B cell (primary cell): Measurements from ENCODE around the gene SCP2. TPM values are rescaled to one million over a fixed set of nuclear protein-coding genes. Genes with fewer than 3 reads are reported as not detected.

ENCODE experiments used
- ATAC-seq: fragments of 200-7000 bp; cut with Tn5 transposase; one replicate; pipeline ENCODE4 v1.10.0; 2021; ENCODE audit warnings: low read depth, mild to moderate bottlenecking, moderate number of reproducible peaks, moderate library complexity
- CTCF ChIA-PET: fragments of 350-600 bp; sonication (Branson Sonifier 250); formaldehyde crosslinking; loops from one replicate; lab custom pipeline; 2021; ENCODE audit warnings: antibody characterized with exemption, inconsistent platforms; lab: Charles Lee
- POLR2A ChIA-PET: fragments of 350-600 bp; sonication (Branson Sonifier 250); formaldehyde crosslinking; loops from one replicate; lab custom pipeline; 2021; ENCODE audit warnings: antibody characterized with exemption; lab: Charles Lee
- DNase-seq: peaks from one replicate; pipeline ENCODE4 v3.0.0; 2013
- H2AFZ ChIP-seq: 2 replicates; pipeline ENCODE4 v1.6.1; 2012; ENCODE audit warnings: mild to moderate bottlenecking, low read depth, low read length; ENCODE audit not compliant: insufficient read depth, poor library complexity, severe bottlenecking
- H3K27ac ChIP-seq, 2 donors: 1 replicate in 1 of 2; 2 replicates in 1 of 2; pipeline ENCODE4 v1.5.1; 2012 to 2013; ENCODE audit warnings: low read length in 2 of 2, mild to moderate bottlenecking in 2 of 2, moderate library complexity in 1 of 2
- H3K27me3 ChIP-seq, 4 experiments: fragments of 200-600 bp in 1 of 4; sonication (generic) in 1 of 4; replicated peaks in 1 of 4; 1 replicate in 2 of 4; 2 replicates in 2 of 4; pipeline versions ENCODE4 v1.6.1 to v1.7.0; 2013 to 2016; ENCODE audit warnings: low read length in 3 of 4, mild to moderate bottlenecking in 2 of 4, mixed read lengths in 1 of 4, moderate library complexity in 1 of 4; ENCODE audit not compliant: insufficient read depth in 4 of 4, control insufficient read depth in 3 of 4; ENCODE audit errors: control extremely low read depth in 1 of 4
- H3K36me3 ChIP-seq, 2 experiments: replicated peaks in 1 of 2; 1 replicate in 1 of 2; 2 replicates in 1 of 2; pipeline versions ENCODE4 v1.6.1 to v1.7.1; 2013; ENCODE audit warnings: low read length in 1 of 2; ENCODE audit not compliant: insufficient read depth in 2 of 2, control insufficient read depth in 1 of 2; ENCODE audit errors: control extremely low read depth in 1 of 2, extremely low read depth in 1 of 2
- H3K4me1 ChIP-seq, 2 donors: fragments of 200-600 bp in 1 of 2; sonication (generic) in 1 of 2; 1 replicate in 1 of 2; 2 replicates in 1 of 2; pipeline versions ENCODE4 v1.5.1 to v1.6.1; 2013 to 2017; ENCODE audit warnings: low read length in 2 of 2; ENCODE audit not compliant: control insufficient read depth in 2 of 2, insufficient read depth in 2 of 2
- H3K4me2 ChIP-seq: replicated peaks from 2 replicates; pipeline ENCODE3; 2012; ENCODE audit warnings: mild to moderate bottlenecking, low read depth, low read length; ENCODE audit not compliant: poor library complexity, severe bottlenecking
- H3K4me3 ChIP-seq, 5 experiments: fragments of 200-600 bp in 1 of 5; sonication (generic) in 1 of 5; 1 replicate in 3 of 5; 2 replicates in 2 of 5; pipeline versions ENCODE4 v1.5.1 to v1.7.0; 2011 to 2016; ENCODE audit warnings: low read length in 4 of 5, mild to moderate bottlenecking in 4 of 5, low read depth in 2 of 5, control low read depth in 1 of 5, moderate library complexity in 1 of 5; ENCODE audit not compliant: insufficient read depth in 1 of 5; ENCODE audit errors: control extremely low read depth in 1 of 5, extremely low read depth in 1 of 5
- H3K79me2 ChIP-seq: fragments of 200-600 bp; sonication (generic); one replicate; pipeline ENCODE4 v1.6.0; 2016; ENCODE audit warnings: low read length; ENCODE audit not compliant: control insufficient read depth, insufficient read depth
- H3K9ac ChIP-seq: fragments of 200-600 bp; sonication (generic); 2 replicates; pipeline ENCODE4 v1.6.1; 2017; ENCODE audit warnings: mild to moderate bottlenecking, low read length, moderate library complexity
- H3K9me3 ChIP-seq, 3 donors: one replicate each; pipeline versions ENCODE4 v1.6.1 to v1.7.1; 2013; ENCODE audit warnings: low read length in 2 of 3; ENCODE audit not compliant: control insufficient read depth in 2 of 3, insufficient read depth in 1 of 3; ENCODE audit errors: control extremely low read depth in 1 of 3
- H4K20me1 ChIP-seq: 2 replicates; pipeline ENCODE4 v1.6.0; 2012; ENCODE audit warnings: mild to moderate bottlenecking, low read length; ENCODE audit not compliant: insufficient read depth, control insufficient read depth, poor library complexity, severe bottlenecking
- H3K27ac Mint-ChIP-seq: one replicate; pipeline ENCODE4 v1.8.0; 2021; ENCODE audit warnings: mixed read lengths
- H3K27me3 Mint-ChIP-seq: one replicate; pipeline ENCODE4 v1.8.0; 2021; ENCODE audit warnings: mixed read lengths
- H3K4me1 Mint-ChIP-seq: one replicate; pipeline ENCODE4 v1.8.0; 2021; ENCODE audit warnings: mixed read lengths
- H3K4me3 Mint-ChIP-seq: one replicate; pipeline ENCODE4 v1.8.0; 2021; ENCODE audit warnings: mixed read lengths
- H3K9me3 Mint-ChIP-seq: one replicate; pipeline ENCODE4 v1.8.0; 2022; ENCODE audit warnings: mixed read lengths; ENCODE audit not compliant: insufficient read depth
- EZH2 ChIP-seq: IDR thresholded peaks from 2 replicates; pipeline ENCODE4 v1.6.1; 2012; ENCODE audit warnings: borderline replicate concordance, low read depth, mild to moderate bottlenecking, moderate library complexity, low read length; ENCODE audit not compliant: insufficient read depth, poor library complexity, severe bottlenecking
- WGBS: methylation state at CpG from one replicate; pipeline ENCODE4 v1.1.5; 2013; ENCODE audit warnings: missing lambda C conversion rate; ENCODE audit not compliant: insufficient coverage; 5-methylcytosine and 5-hydroxymethylcytosine counted together
- intact Hi-C: fragments of 100-400 bp; cut with micrococcal nuclease; formaldehyde crosslinking; loops from one replicate; pipeline ENCODE4 v1.10.0; 2022
- polyA plus RNA-seq: library from polyadenylated mRNA; depleted of rRNA; stranded (reverse); fragments of >200 nt; gene quantifications from 2 replicates; pipeline ENCODE4 v1.2.3, GENCODE V29; 2012
- total RNA-seq, 2 donors: library from RNA; stranded (reverse); fragments of 120-200 nt in 1 of 2; gene quantifications; 1 replicate in 1 of 2; 2 replicates in 1 of 2; pipeline versions ENCODE4 v1.2.3 to v1.2.4, GENCODE V29; 2013 to 2022
- TF ChIP-seq, protein P1 (sequence below): fragments of 200-600 bp; IDR thresholded peaks from one replicate; pipeline ENCODE4 v1.8.0; 2022; ENCODE audit warnings: antibody characterized with exemption, mild to moderate bottlenecking

SCP2 gene
- total and polyA plus RNA-seq, 2 donors (not counting 1 experiment from before 2014, with no cell fraction given): 19.4 to 46.6 TPM

DNA sequence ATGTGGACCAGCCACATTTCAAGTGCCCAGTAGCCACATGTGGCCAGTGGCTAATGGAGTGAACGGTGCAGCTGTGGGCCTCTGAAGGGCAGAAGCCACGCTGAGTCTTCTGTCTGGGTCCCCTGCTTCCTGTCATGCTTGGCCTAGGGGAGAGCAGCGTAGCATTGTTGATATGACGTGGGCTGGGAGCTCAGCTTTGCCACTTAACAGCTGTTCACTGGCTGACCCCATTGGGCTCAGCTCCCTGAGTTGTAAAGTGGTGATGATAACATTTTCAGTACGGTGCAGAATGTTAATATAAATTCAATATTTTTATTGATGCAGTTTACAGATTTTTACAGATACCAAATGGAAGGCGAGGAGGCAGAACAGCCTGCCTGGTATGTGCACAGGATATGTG, 139.4 kb downstream of the SCP2 start:
- H3K36me3 ChIP-seq: no peaks in the 10 kb centered on the region
- POLR2A ChIA-PET: no interaction called here
- H3K27ac Mint-ChIP-seq: no peak overlapping the region

DNA sequence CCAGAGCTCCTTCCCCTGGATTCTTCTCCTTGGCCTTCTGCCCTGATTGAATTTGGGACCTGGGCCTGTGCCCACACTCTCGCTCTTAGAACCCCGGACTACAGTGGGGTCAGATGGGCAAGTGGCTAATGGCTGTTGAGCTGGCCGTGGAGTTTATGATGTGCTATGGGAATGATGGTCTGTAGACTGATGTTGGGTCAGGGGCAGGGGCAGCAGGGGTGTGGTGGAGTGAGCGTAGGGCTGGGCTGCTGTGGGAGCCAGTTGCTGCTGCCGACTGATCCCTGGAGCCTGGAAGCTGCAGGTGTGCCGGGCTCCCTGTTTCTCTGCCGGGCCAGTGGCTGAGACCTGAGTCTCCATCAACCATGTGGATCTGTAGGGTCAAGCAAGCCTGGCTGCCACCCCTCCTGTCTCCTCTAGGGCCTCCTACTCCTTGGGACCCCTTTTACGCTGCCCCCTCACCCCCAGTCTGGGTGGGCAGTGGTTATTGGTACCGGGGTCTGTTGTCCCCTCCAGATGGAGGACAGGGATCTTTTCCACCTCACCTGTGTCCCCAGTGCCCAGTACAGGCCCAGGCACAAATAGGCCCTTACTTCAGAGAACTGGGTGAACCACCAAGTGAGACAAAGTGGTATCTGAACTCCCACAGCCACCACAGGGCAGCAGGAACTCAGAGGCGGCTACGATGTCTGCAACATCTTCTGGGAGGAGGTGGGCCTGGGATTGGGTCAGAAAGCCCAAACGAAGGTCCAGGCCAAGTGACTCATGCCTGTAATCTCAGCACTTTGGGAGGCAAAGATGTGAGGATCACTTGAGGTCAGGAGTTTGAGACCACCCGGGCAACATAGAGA, 140.0 kb downstream of the SCP2 start:
- intact Hi-C loops: no loop called here
- Mint-ChIP-seq H3K27me3 (peaks cover 27% of the 10 kb centered on the region), H3K27ac (no peak overlapping the region), H3K4me1 (peaks cover 7% of the 10 kb centered on the region), H3K9me3 (no peaks in the 10 kb centered on the region), H3K4me3 (no peak overlapping the region)
- no peaks in the 10 kb centered on the region for H3K79me2 ChIP-seq
- ChIA-PET POLR2A (no interaction called here), CTCF (no interaction called here)
- H3K36me3 ChIP-seq: no peaks in the 10 kb centered on the region
- H3K4me1 ChIP-seq: peaks cover 9 to 12% of the 10 kb centered on the region in 2 donors
- H2AFZ ChIP-seq: no peak overlapping the region
- no peak overlapping the region for H3K4me3 ChIP-seq
- H3K4me2 ChIP-seq: no peak overlapping the region
- no peak for TF ChIP-seq EZH2
- TF ChIP-seq, protein P1, sequence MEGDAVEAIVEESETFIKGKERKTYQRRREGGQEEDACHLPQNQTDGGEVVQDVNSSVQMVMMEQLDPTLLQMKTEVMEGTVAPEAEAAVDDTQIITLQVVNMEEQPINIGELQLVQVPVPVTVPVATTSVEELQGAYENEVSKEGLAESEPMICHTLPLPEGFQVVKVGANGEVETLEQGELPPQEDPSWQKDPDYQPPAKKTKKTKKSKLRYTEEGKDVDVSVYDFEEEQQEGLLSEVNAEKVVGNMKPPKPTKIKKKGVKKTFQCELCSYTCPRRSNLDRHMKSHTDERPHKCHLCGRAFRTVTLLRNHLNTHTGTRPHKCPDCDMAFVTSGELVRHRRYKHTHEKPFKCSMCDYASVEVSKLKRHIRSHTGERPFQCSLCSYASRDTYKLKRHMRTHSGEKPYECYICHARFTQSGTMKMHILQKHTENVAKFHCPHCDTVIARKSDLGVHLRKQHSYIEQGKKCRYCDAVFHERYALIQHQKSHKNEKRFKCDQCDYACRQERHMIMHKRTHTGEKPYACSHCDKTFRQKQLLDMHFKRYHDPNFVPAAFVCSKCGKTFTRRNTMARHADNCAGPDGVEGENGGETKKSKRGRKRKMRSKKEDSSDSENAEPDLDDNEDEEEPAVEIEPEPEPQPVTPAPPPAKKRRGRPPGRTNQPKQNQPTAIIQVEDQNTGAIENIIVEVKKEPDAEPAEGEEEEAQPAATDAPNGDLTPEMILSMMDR: no peak
- 90% methylated on average over 9 of the region's 13 CpGs for WGBS
- H3K27ac ChIP-seq: no peak overlapping the region
- ATAC-seq (no peak), DNase-seq (no peak)
- H4K20me1 ChIP-seq: no peaks in the 10 kb centered on the region
- H3K27me3 ChIP-seq: peaks cover 0 to 28% (median 6%) of the 10 kb centered on the region in 4 experiments
- no peak overlapping the region for H3K9ac ChIP-seq
- no peaks in the 10 kb centered on the region for H3K9me3 ChIP-seq

More for the DNA sequence above, 139.4 kb downstream of the SCP2 start:
- no peak overlapping the region for H3K27ac ChIP-seq
- DNase-seq (no peak), ATAC-seq (no peak)
- H3K9ac ChIP-seq: no peak overlapping the region
- H3K4me3 Mint-ChIP-seq: no peak overlapping the region
- intact Hi-C loops: no loop called here
- no peaks in the 10 kb centered on the region for H3K9me3 Mint-ChIP-seq
- no peaks in the 10 kb centered on the region for H3K79me2 ChIP-seq
- no peaks in the 10 kb centered on the region for H4K20me1 ChIP-seq
- H3K4me2 ChIP-seq: no peak overlapping the region
- no peak for TF ChIP-seq EZH2
- TF ChIP-seq, protein P1: no peak
- H3K4me1 ChIP-seq: peaks cover 9 to 13% of the 10 kb centered on the region in 2 donors
- H3K4me1 Mint-ChIP-seq: peaks cover 8% of the 10 kb centered on the region
- 91% methylated on average over 4 of the region's 6 CpGs for WGBS
- peaks cover 0 to 31% (median 8%) of the 10 kb centered on the region in 4 experiments for H3K27me3 ChIP-seq
- no peak overlapping the region for H2AFZ ChIP-seq
- peaks cover 30% of the 10 kb centered on the region for H3K27me3 Mint-ChIP-seq
- CTCF ChIA-PET: no interaction called here
- no peak overlapping the region for H3K4me3 ChIP-seq
- H3K9me3 ChIP-seq: no peaks in the 10 kb centered on the region
